IMR-90 (cell line): ENCODE results near the gene AAMP.

Experiments
- BHLHE40 ChIP-seq: fragments of 150-350 bp; IDR thresholded peaks from 2 replicates; pipeline ENCODE4 v1.6.1; 2016; ENCODE audit warnings: mild to moderate bottlenecking, low read depth, low read length
- CEBPB ChIP-seq: IDR thresholded peaks from 2 replicates; pipeline ENCODE4 v1.6.1; 2012; ENCODE audit warnings: low read depth, low read length, improper control_type of control experiment
- FOS ChIP-seq: fragments of 150-350 bp; IDR thresholded peaks from 2 replicates; pipeline ENCODE4 v1.6.1; 2016; ENCODE audit warnings: low read depth, low read length
- MAFK ChIP-seq: IDR thresholded peaks from 2 replicates; pipeline ENCODE4 v1.6.1; 2012; ENCODE audit warnings: low read depth, low read length, improper control_type of control experiment
- MXI1 ChIP-seq: IDR thresholded peaks from 2 replicates; pipeline ENCODE4 v1.6.1; 2012; ENCODE audit warnings: low read depth, mild to moderate bottlenecking, low read length, moderate library complexity, borderline replicate concordance
- POLR2A ChIP-seq: IDR thresholded peaks from 2 replicates; pipeline ENCODE4 v1.6.1; 2012; ENCODE audit warnings: mild to moderate bottlenecking, low read depth, low read length
- RAD21 ChIP-seq: IDR thresholded peaks from 2 replicates; pipeline ENCODE4 v1.6.1; 2012; ENCODE audit warnings: low read length, improper control_type of control experiment
- RCOR1 ChIP-seq: IDR thresholded peaks from 2 replicates; pipeline ENCODE4 v1.6.1; 2012; ENCODE audit warnings: mild to moderate bottlenecking, low read length, improper control_type of control experiment; ENCODE audit not compliant: insufficient replicate concordance
- RFX5 ChIP-seq: IDR thresholded peaks from 2 replicates; pipeline ENCODE4 v1.8.0; 2012; ENCODE audit warnings: low read depth, mild to moderate bottlenecking, low read length, moderate library complexity
- USF2 ChIP-seq: fragments of 150-350 bp; IDR thresholded peaks from 2 replicates; pipeline ENCODE4 v1.6.1; 2017; ENCODE audit warnings: mild to moderate bottlenecking, antibody characterized with exemption, low read length, low read depth
- TF ChIP-seq, protein P1 (sequence below): conservative IDR thresholded peaks from 2 replicates; pipeline ENCODE4 v1.5.1; 2012; ENCODE audit warnings: mild to moderate bottlenecking, low read depth, low read length, improper control_type of control experiment
- TF ChIP-seq, protein P2 (sequence below): fragments of 150-350 bp; IDR thresholded peaks from 2 replicates; pipeline ENCODE4 v1.6.1; 2016; ENCODE audit warnings: low read depth, mild to moderate bottlenecking, low read length, moderate library complexity, borderline replicate concordance

DNA sequence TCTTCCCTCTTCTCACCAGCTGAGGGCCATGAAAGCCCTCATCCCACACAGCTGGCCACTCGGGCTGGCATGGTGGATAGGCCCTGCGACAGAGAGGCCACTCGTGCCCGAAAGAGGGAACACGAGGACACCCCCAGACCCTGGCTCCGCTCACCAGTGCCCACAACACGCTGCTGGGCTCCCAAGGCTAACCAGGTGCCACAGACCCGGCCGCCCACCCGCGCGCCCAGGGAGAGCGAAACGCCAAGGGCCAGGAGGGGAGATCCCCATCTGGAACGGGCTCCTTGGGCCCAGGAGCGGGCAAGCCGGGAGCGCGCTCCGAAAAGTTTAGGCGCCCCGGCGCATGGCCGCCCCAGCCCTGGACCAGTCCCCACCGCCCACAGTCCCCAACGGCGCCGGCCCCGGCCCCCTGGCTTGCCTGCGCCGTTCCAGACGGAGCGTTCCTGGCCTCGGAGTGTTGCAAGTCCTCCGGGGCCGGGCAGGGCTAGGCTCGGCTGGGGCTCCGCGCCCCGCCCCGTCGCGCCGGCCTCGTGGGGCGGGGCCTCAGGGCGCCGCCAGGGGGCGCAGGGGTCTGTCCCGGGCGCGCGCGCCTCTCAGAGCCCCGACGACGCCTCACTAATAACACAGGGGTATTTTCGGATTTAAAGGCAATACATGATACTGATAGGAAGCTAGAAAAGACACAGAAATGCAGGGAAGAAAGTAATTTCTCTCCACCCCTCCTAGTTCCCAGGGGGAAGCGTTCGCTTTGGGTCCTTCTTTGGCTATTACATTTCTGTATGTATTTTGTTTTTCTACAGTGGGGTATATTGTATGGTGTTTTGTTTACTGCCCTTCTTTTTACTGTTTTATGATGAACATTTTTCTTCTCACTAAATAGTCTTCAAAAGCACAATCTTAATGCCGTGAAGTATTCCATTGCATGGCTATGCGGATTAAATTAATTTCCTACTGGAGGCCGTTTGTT, 22.4 kb upstream of the AAMP start, which contains the start of gene TMBIM1:
- TF ChIP-seq POLR2A (peak; percentile 42; the same call in 1 of the 2 replicates), BHLHE40 (no peak), MXI1 (peak; percentile 80; the same call in 1 of the 2 replicates), RAD21 (peak; percentile 60), RFX5 (0 out of 2 replicates have a peak, but pooled peaks have one; percentile 6), CEBPB (peak; percentile 80), RCOR1 (no peak), USF2 (peak; percentile 26), MAFK (no peak), FOS (no peak)
- TF ChIP-seq, protein P1, sequence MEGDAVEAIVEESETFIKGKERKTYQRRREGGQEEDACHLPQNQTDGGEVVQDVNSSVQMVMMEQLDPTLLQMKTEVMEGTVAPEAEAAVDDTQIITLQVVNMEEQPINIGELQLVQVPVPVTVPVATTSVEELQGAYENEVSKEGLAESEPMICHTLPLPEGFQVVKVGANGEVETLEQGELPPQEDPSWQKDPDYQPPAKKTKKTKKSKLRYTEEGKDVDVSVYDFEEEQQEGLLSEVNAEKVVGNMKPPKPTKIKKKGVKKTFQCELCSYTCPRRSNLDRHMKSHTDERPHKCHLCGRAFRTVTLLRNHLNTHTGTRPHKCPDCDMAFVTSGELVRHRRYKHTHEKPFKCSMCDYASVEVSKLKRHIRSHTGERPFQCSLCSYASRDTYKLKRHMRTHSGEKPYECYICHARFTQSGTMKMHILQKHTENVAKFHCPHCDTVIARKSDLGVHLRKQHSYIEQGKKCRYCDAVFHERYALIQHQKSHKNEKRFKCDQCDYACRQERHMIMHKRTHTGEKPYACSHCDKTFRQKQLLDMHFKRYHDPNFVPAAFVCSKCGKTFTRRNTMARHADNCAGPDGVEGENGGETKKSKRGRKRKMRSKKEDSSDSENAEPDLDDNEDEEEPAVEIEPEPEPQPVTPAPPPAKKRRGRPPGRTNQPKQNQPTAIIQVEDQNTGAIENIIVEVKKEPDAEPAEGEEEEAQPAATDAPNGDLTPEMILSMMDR: peak; percentile 93
- TF ChIP-seq, protein P2, sequence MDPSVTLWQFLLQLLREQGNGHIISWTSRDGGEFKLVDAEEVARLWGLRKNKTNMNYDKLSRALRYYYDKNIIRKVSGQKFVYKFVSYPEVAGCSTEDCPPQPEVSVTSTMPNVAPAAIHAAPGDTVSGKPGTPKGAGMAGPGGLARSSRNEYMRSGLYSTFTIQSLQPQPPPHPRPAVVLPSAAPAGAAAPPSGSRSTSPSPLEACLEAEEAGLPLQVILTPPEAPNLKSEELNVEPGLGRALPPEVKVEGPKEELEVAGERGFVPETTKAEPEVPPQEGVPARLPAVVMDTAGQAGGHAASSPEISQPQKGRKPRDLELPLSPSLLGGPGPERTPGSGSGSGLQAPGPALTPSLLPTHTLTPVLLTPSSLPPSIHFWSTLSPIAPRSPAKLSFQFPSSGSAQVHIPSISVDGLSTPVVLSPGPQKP: no peak
